ENCODE results near the gene CYB5RL. TPM values are rescaled to one million over a fixed set of nuclear protein-coding genes. Genes with fewer than 3 reads are reported as not detected.

Gene CYB5RL
- polyA plus RNA-seq, 1 of the 3 experiments (the other 2 are of a cell fraction): 3.3 TPM

DNA sequence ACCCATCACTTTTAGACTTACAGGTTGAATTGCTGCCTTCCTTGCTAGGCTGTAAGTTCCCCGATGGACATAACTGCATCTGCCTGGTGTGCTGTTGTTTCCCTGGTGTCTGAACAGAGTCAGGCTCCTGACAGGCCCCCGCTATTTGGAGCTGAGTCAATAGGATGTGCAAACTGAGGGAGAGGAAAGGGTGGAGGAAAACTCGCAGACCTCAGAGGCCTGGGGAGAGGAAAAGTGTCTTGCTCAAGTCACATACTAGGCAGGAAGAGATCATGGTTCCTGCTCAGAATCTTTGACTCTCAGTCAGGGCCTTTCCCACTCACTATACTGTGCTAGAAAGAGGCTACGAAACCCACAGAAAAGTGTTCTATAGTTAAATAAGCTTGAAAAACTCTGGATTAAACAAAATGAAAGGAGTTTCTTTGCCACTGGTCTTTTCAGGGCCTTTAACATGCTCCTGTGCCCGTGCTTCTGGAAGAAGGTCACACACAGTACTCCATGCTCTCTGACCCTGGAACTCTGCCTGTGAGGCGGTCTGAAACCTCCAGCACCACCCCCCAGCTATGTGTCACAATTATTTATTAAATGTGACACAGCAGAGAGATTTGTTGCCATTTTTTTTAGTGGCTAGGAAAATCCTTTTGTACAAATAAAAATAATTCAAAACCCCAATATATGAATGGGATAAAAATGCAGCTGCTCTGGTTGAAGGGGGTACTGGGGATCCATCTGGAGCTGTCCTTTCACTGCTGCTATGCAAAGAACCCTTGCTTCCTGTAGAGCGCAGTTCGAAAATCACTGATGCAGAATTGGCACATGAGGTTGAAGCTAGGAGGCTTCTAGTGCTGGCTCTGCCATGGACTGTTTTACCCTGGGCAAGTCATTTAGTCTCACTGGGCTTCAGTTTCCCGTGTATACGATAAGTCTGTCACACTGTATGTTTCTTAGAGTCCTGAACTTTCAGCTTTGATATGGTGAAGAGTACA, 26.9 kb downstream of the CYB5RL start:
- Histone ChIP-seq H4K20me1 (ENCODE audit: insufficient read depth) (no peaks in the 10 kb centered on the region), H3K9me2 (no peaks in the 10 kb centered on the region), H3K4me2 (no peak overlapping the region), H3K4me3 (ENCODE audit: low read depth in 2 of 2, low read length in 1 of 2) (no peak overlapping the region), H3K4me1 (ENCODE audit: control insufficient read depth in 1 of 2, insufficient read depth in 2 of 2, low read depth in 1 of 2, low read length in 1 of 2) (no peaks in the 10 kb centered on the region; a peak in 1 of 4 replicates), H3K36me3 (replicated peaks in 1 of 2; ENCODE audit: control insufficient read depth in 1 of 2, insufficient read depth in 2 of 2, low read length in 1 of 2) (no peaks in the 10 kb centered on the region), H3K27me3 (ENCODE audit: insufficient read depth) (no peaks in the 10 kb centered on the region), H3K9me3 (no peaks in the 10 kb centered on the region), H3F3A (replicated peaks; ENCODE audit: insufficient read depth) (no peaks in the 10 kb centered on the region), H2AFZ (ENCODE audit: low read depth) (no peak overlapping the region), H3K27ac (ENCODE audit: low read depth in 2 of 2, low read length in 1 of 2) (no peak overlapping the region), H3K9ac (no peak overlapping the region), H3K79me2 (ENCODE audit: insufficient read depth) (no peaks in the 10 kb centered on the region)
- 90% methylated on average over 10 of the region's 10 CpGs for WGBS (ENCODE audit: low lambda C conversion rate)
- CTCF ChIA-PET: interaction anchor here (0.9 to 1.4 kb wide), 4 partner anchors 9 to 316 kb away, joined by 3 to 6 read pairs (median 3); no protein-coding TSS in a partner anchor
- DNase-seq: no peak
- TF ChIP-seq MAX (IDR thresholded peaks at IDR 0.05; ENCODE audit: low read depth) (no peak), PBX3 (IDR thresholded peaks at IDR 0.05) (no peak)
- POLR2A ChIA-PET: interaction anchor here (0.5 kb wide), 1 partner anchor 401 kb away, joined by 3 read pairs; no protein-coding TSS in a partner anchor

- Histone ChIP-seq H3K4me3 (ENCODE audit: low read depth in 2 of 2, low read length in 1 of 2) (no peak overlapping the region), H3K9me2 (no peaks in the 10 kb centered on the region), H3K9ac (no peak overlapping the region), H3K27me3 (ENCODE audit: insufficient read depth) (no peaks in the 10 kb centered on the region), H3K4me1 (ENCODE audit: control insufficient read depth in 1 of 2, insufficient read depth in 2 of 2, low read depth in 1 of 2, low read length in 1 of 2) (no peaks in the 10 kb centered on the region; a peak in 1 of 4 replicates), H3K36me3 (replicated peaks in 1 of 2; ENCODE audit: control insufficient read depth in 1 of 2, insufficient read depth in 2 of 2, low read length in 1 of 2) (no peaks in the 10 kb centered on the region), H3K4me2 (no peak overlapping the region), H3K27ac (ENCODE audit: low read depth in 2 of 2, low read length in 1 of 2) (no peak overlapping the region), H3K79me2 (ENCODE audit: insufficient read depth) (no peaks in the 10 kb centered on the region), H3F3A (replicated peaks; ENCODE audit: insufficient read depth) (no peaks in the 10 kb centered on the region), H2AFZ (ENCODE audit: low read depth) (no peak overlapping the region), H4K20me1 (ENCODE audit: insufficient read depth) (no peaks in the 10 kb centered on the region), H3K9me3 (no peaks in the 10 kb centered on the region)
- ChIA-PET CTCF (interaction anchor here (0.5 to 1.3 kb wide), 3 partner anchors 10 to 231 kb away, joined by 3 to 4 read pairs (median 3); no protein-coding TSS in a partner anchor), POLR2A (no interaction called here)
- no peak for DNase-seq
- 93% methylated on average over 8 of the region's 8 CpGs for WGBS (ENCODE audit: low lambda C conversion rate)
- TF ChIP-seq JUND (IDR thresholded peaks at IDR 0.05) (no peak), TCF12 (IDR thresholded peaks at IDR 0.05) (no peak), ELF1 (IDR thresholded peaks at IDR 0.05) (no peak), RXRA (IDR thresholded peaks at IDR 0.05; ENCODE audit: borderline replicate concordance, low read depth) (no peak), SIN3A (IDR thresholded peaks at IDR 0.05; ENCODE audit: borderline replicate concordance, low read depth, low read length) (no peak), RAD21 (IDR thresholded peaks at IDR 0.05; ENCODE audit: low read length) (no peak)
- TF ChIP-seq, protein P1, sequence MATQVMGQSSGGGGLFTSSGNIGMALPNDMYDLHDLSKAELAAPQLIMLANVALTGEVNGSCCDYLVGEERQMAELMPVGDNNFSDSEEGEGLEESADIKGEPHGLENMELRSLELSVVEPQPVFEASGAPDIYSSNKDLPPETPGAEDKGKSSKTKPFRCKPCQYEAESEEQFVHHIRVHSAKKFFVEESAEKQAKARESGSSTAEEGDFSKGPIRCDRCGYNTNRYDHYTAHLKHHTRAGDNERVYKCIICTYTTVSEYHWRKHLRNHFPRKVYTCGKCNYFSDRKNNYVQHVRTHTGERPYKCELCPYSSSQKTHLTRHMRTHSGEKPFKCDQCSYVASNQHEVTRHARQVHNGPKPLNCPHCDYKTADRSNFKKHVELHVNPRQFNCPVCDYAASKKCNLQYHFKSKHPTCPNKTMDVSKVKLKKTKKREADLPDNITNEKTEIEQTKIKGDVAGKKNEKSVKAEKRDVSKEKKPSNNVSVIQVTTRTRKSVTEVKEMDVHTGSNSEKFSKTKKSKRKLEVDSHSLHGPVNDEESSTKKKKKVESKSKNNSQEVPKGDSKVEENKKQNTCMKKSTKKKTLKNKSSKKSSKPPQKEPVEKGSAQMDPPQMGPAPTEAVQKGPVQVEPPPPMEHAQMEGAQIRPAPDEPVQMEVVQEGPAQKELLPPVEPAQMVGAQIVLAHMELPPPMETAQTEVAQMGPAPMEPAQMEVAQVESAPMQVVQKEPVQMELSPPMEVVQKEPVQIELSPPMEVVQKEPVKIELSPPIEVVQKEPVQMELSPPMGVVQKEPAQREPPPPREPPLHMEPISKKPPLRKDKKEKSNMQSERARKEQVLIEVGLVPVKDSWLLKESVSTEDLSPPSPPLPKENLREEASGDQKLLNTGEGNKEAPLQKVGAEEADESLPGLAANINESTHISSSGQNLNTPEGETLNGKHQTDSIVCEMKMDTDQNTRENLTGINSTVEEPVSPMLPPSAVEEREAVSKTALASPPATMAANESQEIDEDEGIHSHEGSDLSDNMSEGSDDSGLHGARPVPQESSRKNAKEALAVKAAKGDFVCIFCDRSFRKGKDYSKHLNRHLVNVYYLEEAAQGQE (IDR thresholded peaks at IDR 0.05; ENCODE audit: low read depth, low read length): no peak
- TF ChIP-seq, protein P2, sequence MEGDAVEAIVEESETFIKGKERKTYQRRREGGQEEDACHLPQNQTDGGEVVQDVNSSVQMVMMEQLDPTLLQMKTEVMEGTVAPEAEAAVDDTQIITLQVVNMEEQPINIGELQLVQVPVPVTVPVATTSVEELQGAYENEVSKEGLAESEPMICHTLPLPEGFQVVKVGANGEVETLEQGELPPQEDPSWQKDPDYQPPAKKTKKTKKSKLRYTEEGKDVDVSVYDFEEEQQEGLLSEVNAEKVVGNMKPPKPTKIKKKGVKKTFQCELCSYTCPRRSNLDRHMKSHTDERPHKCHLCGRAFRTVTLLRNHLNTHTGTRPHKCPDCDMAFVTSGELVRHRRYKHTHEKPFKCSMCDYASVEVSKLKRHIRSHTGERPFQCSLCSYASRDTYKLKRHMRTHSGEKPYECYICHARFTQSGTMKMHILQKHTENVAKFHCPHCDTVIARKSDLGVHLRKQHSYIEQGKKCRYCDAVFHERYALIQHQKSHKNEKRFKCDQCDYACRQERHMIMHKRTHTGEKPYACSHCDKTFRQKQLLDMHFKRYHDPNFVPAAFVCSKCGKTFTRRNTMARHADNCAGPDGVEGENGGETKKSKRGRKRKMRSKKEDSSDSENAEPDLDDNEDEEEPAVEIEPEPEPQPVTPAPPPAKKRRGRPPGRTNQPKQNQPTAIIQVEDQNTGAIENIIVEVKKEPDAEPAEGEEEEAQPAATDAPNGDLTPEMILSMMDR (IDR thresholded peaks at IDR 0.05): no peak
These were observed 28.2 kb downstream of the CYB5RL start for GRCh38 chr1:54171606-54172005.

Data from SK-N-SH (cell line).